B cell (primary cell): ENCODE results near the gene LENG8. TPM values are rescaled to one million over a fixed set of nuclear protein-coding genes. Genes with fewer than 3 reads are reported as not detected.

Experiments
- ATAC-seq: fragments of 200-7000 bp; cut with Tn5 transposase; one replicate; pipeline ENCODE4 v1.10.0; 2021; ENCODE audit warnings: low read depth, mild to moderate bottlenecking, moderate number of reproducible peaks, moderate library complexity
- CTCF ChIA-PET: fragments of 350-600 bp; sonication (Branson Sonifier 250); formaldehyde crosslinking; loops from one replicate; lab custom pipeline; 2021; ENCODE audit warnings: antibody characterized with exemption, inconsistent platforms; lab: Charles Lee
- POLR2A ChIA-PET: fragments of 350-600 bp; sonication (Branson Sonifier 250); formaldehyde crosslinking; loops from one replicate; lab custom pipeline; 2021; ENCODE audit warnings: antibody characterized with exemption; lab: Charles Lee
- DNase-seq: peaks from one replicate; pipeline ENCODE4 v3.0.0; 2013
- H2AFZ ChIP-seq: 2 replicates; pipeline ENCODE4 v1.6.1; 2012; ENCODE audit warnings: mild to moderate bottlenecking, low read depth, low read length; ENCODE audit not compliant: insufficient read depth, poor library complexity, severe bottlenecking
- H3K27ac ChIP-seq, 2 donors: 1 replicate in 1 of 2; 2 replicates in 1 of 2; pipeline ENCODE4 v1.5.1; 2012 to 2013; ENCODE audit warnings: low read length in 2 of 2, mild to moderate bottlenecking in 2 of 2, moderate library complexity in 1 of 2
- H3K27me3 ChIP-seq, 4 experiments: fragments of 200-600 bp in 1 of 4; sonication (generic) in 1 of 4; replicated peaks in 1 of 4; 1 replicate in 2 of 4; 2 replicates in 2 of 4; pipeline versions ENCODE4 v1.6.1 to v1.7.0; 2013 to 2016; ENCODE audit warnings: low read length in 3 of 4, mild to moderate bottlenecking in 2 of 4, mixed read lengths in 1 of 4, moderate library complexity in 1 of 4; ENCODE audit not compliant: insufficient read depth in 4 of 4, control insufficient read depth in 3 of 4; ENCODE audit errors: control extremely low read depth in 1 of 4
- H3K36me3 ChIP-seq, 2 experiments: replicated peaks in 1 of 2; 1 replicate in 1 of 2; 2 replicates in 1 of 2; pipeline versions ENCODE4 v1.6.1 to v1.7.1; 2013; ENCODE audit warnings: low read length in 1 of 2; ENCODE audit not compliant: insufficient read depth in 2 of 2, control insufficient read depth in 1 of 2; ENCODE audit errors: control extremely low read depth in 1 of 2, extremely low read depth in 1 of 2
- H3K4me1 ChIP-seq, 2 donors: fragments of 200-600 bp in 1 of 2; sonication (generic) in 1 of 2; 1 replicate in 1 of 2; 2 replicates in 1 of 2; pipeline versions ENCODE4 v1.5.1 to v1.6.1; 2013 to 2017; ENCODE audit warnings: low read length in 2 of 2; ENCODE audit not compliant: control insufficient read depth in 2 of 2, insufficient read depth in 2 of 2
- H3K4me2 ChIP-seq: replicated peaks from 2 replicates; pipeline ENCODE3; 2012; ENCODE audit warnings: mild to moderate bottlenecking, low read depth, low read length; ENCODE audit not compliant: poor library complexity, severe bottlenecking
- H3K4me3 ChIP-seq, 5 experiments: fragments of 200-600 bp in 1 of 5; sonication (generic) in 1 of 5; 1 replicate in 3 of 5; 2 replicates in 2 of 5; pipeline versions ENCODE4 v1.5.1 to v1.7.0; 2011 to 2016; ENCODE audit warnings: low read length in 4 of 5, mild to moderate bottlenecking in 4 of 5, low read depth in 2 of 5, control low read depth in 1 of 5, moderate library complexity in 1 of 5; ENCODE audit not compliant: insufficient read depth in 1 of 5; ENCODE audit errors: control extremely low read depth in 1 of 5, extremely low read depth in 1 of 5
- H3K79me2 ChIP-seq: fragments of 200-600 bp; sonication (generic); one replicate; pipeline ENCODE4 v1.6.0; 2016; ENCODE audit warnings: low read length; ENCODE audit not compliant: control insufficient read depth, insufficient read depth
- H3K9ac ChIP-seq: fragments of 200-600 bp; sonication (generic); 2 replicates; pipeline ENCODE4 v1.6.1; 2017; ENCODE audit warnings: mild to moderate bottlenecking, low read length, moderate library complexity
- H3K9me3 ChIP-seq, 3 donors: one replicate each; pipeline versions ENCODE4 v1.6.1 to v1.7.1; 2013; ENCODE audit warnings: low read length in 2 of 3; ENCODE audit not compliant: control insufficient read depth in 2 of 3, insufficient read depth in 1 of 3; ENCODE audit errors: control extremely low read depth in 1 of 3
- H4K20me1 ChIP-seq: 2 replicates; pipeline ENCODE4 v1.6.0; 2012; ENCODE audit warnings: mild to moderate bottlenecking, low read length; ENCODE audit not compliant: insufficient read depth, control insufficient read depth, poor library complexity, severe bottlenecking
- H3K27ac Mint-ChIP-seq: one replicate; pipeline ENCODE4 v1.8.0; 2021; ENCODE audit warnings: mixed read lengths
- H3K27me3 Mint-ChIP-seq: one replicate; pipeline ENCODE4 v1.8.0; 2021; ENCODE audit warnings: mixed read lengths
- H3K4me1 Mint-ChIP-seq: one replicate; pipeline ENCODE4 v1.8.0; 2021; ENCODE audit warnings: mixed read lengths
- H3K4me3 Mint-ChIP-seq: one replicate; pipeline ENCODE4 v1.8.0; 2021; ENCODE audit warnings: mixed read lengths
- H3K9me3 Mint-ChIP-seq: one replicate; pipeline ENCODE4 v1.8.0; 2022; ENCODE audit warnings: mixed read lengths; ENCODE audit not compliant: insufficient read depth
- CTCF ChIP-seq: fragments of 200-600 bp; IDR thresholded peaks from one replicate; pipeline ENCODE4 v1.8.0; 2022; ENCODE audit warnings: antibody characterized with exemption, mild to moderate bottlenecking
- EZH2 ChIP-seq: IDR thresholded peaks from 2 replicates; pipeline ENCODE4 v1.6.1; 2012; ENCODE audit warnings: borderline replicate concordance, low read depth, mild to moderate bottlenecking, moderate library complexity, low read length; ENCODE audit not compliant: insufficient read depth, poor library complexity, severe bottlenecking
- WGBS: methylation state at CpG from one replicate; pipeline ENCODE4 v1.1.5; 2013; ENCODE audit warnings: missing lambda C conversion rate; ENCODE audit not compliant: insufficient coverage; 5-methylcytosine and 5-hydroxymethylcytosine counted together
- intact Hi-C: fragments of 100-400 bp; cut with micrococcal nuclease; formaldehyde crosslinking; loops from one replicate; pipeline ENCODE4 v1.10.0; 2022
- polyA plus RNA-seq: library from polyadenylated mRNA; depleted of rRNA; stranded (reverse); fragments of >200 nt; gene quantifications from 2 replicates; pipeline ENCODE4 v1.2.3, GENCODE V29; 2012
- total RNA-seq, 2 donors: library from RNA; stranded (reverse); fragments of 120-200 nt in 1 of 2; gene quantifications; 1 replicate in 1 of 2; 2 replicates in 1 of 2; pipeline versions ENCODE4 v1.2.3 to v1.2.4, GENCODE V29; 2013 to 2022

Gene LENG8
- total and polyA plus RNA-seq, 2 donors (not counting 1 experiment from before 2014, with no cell fraction given), result 687 to 753 TPM

GRCh38 chr19:54452626-54453025 is 3.6 kb downstream of the LENG8 start:
- Mint-ChIP-seq H3K27ac (no peak overlapping the region), H3K4me3 (no peak overlapping the region), H3K27me3 (no peaks in the 10 kb centered on the region), H3K9me3 (no peaks in the 10 kb centered on the region), H3K4me1 (peaks cover 39% of the 10 kb centered on the region)
- Histone ChIP-seq H3K36me3 (peaks cover 1 to 72% of the 10 kb centered on the region in 2 experiments), H2AFZ (no peak overlapping the region), H3K9me3 (peaks cover 0 to 2% (median 0%) of the 10 kb centered on the region in 3 donors), H3K4me2 (no peak overlapping the region), H3K4me1 (peaks cover 26 to 27% of the 10 kb centered on the region in 2 donors), H3K79me2 (peaks cover 90% of the 10 kb centered on the region), H3K4me3 (no peak overlapping the region), H3K27ac (no peak overlapping the region), H3K27me3 (no peaks in the 10 kb centered on the region), H4K20me1 (peaks cover 83% of the 10 kb centered on the region), H3K9ac (no peak overlapping the region)
- ChIA-PET CTCF (no interaction called here), POLR2A (interaction anchor here (1.4 kb wide), 1 partner anchor 9 kb away, joined by 3 read pairs; no protein-coding TSS in a partner anchor)
- TF ChIP-seq EZH2 (no peak), CTCF (no peak)
- intact Hi-C loops, result no loop called here
- no peak for DNase-seq
- 96% methylated on average over 5 of the region's 11 CpGs for WGBS
- no peak for ATAC-seq

DNA sequence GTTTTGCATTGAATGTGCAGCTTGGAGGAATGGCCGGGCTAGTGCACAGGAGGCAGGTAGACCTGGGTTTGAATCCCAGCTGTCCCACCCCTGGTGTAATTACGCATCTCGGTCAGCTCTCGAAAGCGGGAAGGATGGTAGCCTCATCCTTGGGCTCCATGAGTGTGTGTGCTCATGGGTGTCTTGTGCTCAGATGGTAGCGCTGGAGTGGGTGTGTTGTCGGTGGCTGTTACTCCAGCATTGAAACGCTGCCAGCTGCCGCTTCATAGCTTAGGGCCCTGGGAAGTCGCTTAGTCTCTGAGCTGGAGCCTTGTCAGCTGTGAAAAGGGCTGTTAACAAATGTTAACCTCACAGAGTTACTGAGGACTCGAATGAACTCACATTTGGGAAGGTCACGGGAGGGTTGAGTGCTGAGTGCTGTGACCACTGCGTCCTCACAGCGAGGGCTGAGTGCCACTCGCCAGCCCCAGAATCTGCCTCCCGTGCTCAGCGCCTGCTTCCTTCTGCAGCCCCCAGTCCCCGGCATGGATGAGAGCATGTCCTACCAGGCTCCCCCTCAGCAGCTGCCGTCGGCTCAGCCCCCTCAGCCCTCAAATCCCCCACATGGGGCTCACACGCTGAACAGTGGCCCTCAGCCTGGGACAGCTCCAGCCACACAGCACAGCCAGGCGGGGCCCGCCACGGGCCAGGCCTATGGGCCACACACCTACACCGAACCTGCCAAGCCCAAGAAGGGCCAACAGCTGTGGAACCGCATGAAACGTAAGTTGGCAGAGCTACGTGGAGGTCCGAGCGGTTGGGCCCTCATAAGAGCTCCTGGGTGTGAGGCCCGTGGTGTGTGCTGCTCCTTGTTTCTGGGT is 5.2 kb downstream of the LENG8 start:
- Mint-ChIP-seq H3K27me3 (no peaks in the 10 kb centered on the region), H3K4me1 (peaks cover 34% of the 10 kb centered on the region), H3K4me3 (no peak overlapping the region), H3K27ac (no peak overlapping the region), H3K9me3 (no peaks in the 10 kb centered on the region)
- H3K79me2 ChIP-seq, result peaks cover 94% of the 10 kb centered on the region
- no peak overlapping the region for H3K4me2 ChIP-seq
- H3K27ac ChIP-seq, result no peak overlapping the region
- peaks cover 1 to 87% of the 10 kb centered on the region in 2 experiments for H3K36me3 ChIP-seq
- H2AFZ ChIP-seq, result no peak overlapping the region
- intact Hi-C loops, result no loop called here
- POLR2A ChIA-PET, result interaction anchor here (1.4 kb wide), 1 partner anchor 8 kb away, joined by 3 read pairs; no protein-coding TSS in a partner anchor
- H3K9ac ChIP-seq, result no peak overlapping the region
- ATAC-seq (no peak), DNase-seq (no peak)
- H4K20me1 ChIP-seq, result peaks cover 98% of the 10 kb centered on the region
- no peaks in the 10 kb centered on the region for H3K27me3 ChIP-seq
- H3K9me3 ChIP-seq, result no peaks in the 10 kb centered on the region
- CTCF ChIA-PET, result interaction anchor here (1.1 kb wide), 1 partner anchor 16 kb away, joined by 4 read pairs; no protein-coding TSS in a partner anchor
- no peak for TF ChIP-seq EZH2
- TF ChIP-seq CTCF, result no peak
- 98% methylated on average over 31 of the region's 31 CpGs for WGBS
- peaks cover 20 to 21% of the 10 kb centered on the region in 2 donors for H3K4me1 ChIP-seq
- H3K4me3 ChIP-seq, result no peak overlapping the region
